ENCODE data around the gene AATF.

DNA sequence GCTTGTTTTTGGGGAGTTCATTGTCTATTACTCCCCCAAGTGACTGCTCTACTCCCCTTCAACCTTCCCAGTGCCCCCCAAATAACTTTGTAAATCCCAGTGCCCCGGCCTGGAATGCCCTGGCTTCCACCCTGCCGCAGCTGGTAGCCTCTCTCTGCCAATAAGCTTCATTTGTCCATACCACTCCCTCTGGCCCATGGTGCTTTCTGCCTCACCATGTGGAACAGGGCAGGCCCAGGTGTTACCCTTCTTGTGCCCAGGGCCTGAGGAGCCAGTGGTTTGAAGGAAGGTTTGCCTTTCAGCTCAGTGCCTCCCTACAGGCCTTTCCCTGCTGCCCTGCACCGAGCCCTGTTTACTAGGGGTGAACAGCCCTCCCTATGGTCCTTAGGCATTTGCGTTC is 134.2 kb downstream of the AATF start:
- TF ChIP-seq FOXA1 (IDR thresholded peaks at IDR 0.05) (no peak), TARDBP (IDR thresholded peaks at IDR 0.05) (no peak), L3MBTL2 (conservative IDR thresholded peaks at IDR 0.05) (no peak), ELF4 (IDR thresholded peaks at IDR 0.05) (no peak), SP1 (IDR thresholded peaks at IDR 0.05) (no peak), NFRKB (IDR thresholded peaks at IDR 0.05) (no peak), BHLHE40 (IDR thresholded peaks at IDR 0.05; ENCODE audit: borderline replicate concordance) (no peak), FOXK2 (IDR thresholded peaks at IDR 0.05) (no peak), HDGF (IDR thresholded peaks at IDR 0.05; ENCODE audit: borderline replicate concordance) (no peak)
